ENCODE measurements around the gene BYSL.

- TF ChIP-seq CTCF (IDR thresholded peaks at IDR 0.05) (no peak), POLR2A (IDR thresholded peaks at IDR 0.05) (no peak)
Observed at GRCh38 chr6:41872147-41872546, 49.2 kb upstream of the BYSL start.
